ENCODE data around the gene MNAT1.
A peak's percentile ranks its signal among the peaks of the same experiment; 100 is the strongest.

Gene MNAT1

DNA sequence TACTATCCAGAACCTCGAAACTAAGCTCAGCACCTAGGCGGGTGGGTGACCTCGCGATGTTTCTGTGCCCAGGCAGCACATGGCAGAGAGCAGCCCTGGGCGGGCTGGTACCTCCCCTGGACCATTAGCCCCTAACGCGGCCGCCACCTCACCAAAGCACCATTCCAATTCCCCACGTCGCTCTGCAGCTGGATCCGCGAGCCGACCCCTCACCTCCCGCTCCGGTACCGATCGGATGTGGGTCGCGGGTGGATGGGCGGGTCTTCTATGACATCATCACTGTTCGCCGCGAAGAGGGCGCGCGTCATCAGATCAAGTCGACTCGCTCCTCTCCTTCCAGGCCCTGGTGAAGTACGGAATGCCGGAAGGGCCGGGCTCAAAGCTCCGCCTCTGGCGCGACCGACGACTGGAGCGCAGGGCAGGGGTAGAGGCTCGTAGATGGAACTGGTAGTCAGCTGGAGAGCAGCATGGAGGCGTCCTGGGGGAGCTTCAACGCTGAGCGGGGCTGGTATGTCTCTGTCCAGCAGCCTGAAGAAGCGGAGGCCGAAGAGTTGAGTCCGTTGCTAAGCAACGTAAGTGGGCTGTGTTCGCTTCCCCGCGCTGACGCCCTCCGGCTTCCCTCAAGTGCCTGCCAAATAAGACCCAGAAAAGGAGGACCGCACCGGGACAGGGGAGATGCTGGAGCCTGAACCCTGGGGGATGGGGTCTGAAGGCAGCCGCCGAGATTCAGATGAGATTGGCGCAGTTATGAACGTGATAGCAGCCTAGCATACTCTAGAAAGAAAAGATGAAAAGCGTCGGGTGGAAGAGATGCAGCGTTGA is 246.5 kb downstream of the MNAT1 start, which contains the start of the genes SLC38A6 and TRMT5:
SLC38A6 (plus strand) TSS at position 435 of the 822 bp plus-strand sequence; CDS start at position 468, 33 bp downstream.
TRMT5 (minus strand) TSS at position 269 of the 822 bp plus-strand sequence; CDS start at position 163, 106 bp downstream.
- H3K9me3 ChIP-seq (ENCODE audit: control insufficient read depth in 5 of 5, low read length in 5 of 5) = no peaks in the 10 kb centered on the region
- peaks cover 5 to 42% (median 28%) of the 10 kb centered on the region in 5 donors for H3K4me1 ChIP-seq (ENCODE audit: control insufficient read depth in 5 of 5, insufficient read depth in 5 of 5, low read length in 5 of 5)
- H3K27ac ChIP-seq (ENCODE audit: low read depth, low read length) = peak within 1 kb of the TSS; percentile 89
- H3K36me3 ChIP-seq (ENCODE audit: control insufficient read depth in 5 of 5, insufficient read depth in 5 of 5, low read length in 5 of 5) = peaks cover 0 to 13% (median 11%) of the 10 kb centered on the region in 5 donors
- peak within 1 kb of the TSS; percentile 90 to 99 (median 97) for H3K4me3 ChIP-seq (ENCODE audit: low read depth in 1 of 5, low read length in 5 of 5)
- H3K27me3 ChIP-seq (ENCODE audit: control insufficient read depth in 5 of 5, insufficient read depth in 4 of 5, low read length in 5 of 5) = no peaks in the 10 kb centered on the region
- peak within 1 kb of the TSS; percentile 80 to 94 (median 89) for H3K9ac ChIP-seq (ENCODE audit: low read length in 5 of 5)

DNA sequence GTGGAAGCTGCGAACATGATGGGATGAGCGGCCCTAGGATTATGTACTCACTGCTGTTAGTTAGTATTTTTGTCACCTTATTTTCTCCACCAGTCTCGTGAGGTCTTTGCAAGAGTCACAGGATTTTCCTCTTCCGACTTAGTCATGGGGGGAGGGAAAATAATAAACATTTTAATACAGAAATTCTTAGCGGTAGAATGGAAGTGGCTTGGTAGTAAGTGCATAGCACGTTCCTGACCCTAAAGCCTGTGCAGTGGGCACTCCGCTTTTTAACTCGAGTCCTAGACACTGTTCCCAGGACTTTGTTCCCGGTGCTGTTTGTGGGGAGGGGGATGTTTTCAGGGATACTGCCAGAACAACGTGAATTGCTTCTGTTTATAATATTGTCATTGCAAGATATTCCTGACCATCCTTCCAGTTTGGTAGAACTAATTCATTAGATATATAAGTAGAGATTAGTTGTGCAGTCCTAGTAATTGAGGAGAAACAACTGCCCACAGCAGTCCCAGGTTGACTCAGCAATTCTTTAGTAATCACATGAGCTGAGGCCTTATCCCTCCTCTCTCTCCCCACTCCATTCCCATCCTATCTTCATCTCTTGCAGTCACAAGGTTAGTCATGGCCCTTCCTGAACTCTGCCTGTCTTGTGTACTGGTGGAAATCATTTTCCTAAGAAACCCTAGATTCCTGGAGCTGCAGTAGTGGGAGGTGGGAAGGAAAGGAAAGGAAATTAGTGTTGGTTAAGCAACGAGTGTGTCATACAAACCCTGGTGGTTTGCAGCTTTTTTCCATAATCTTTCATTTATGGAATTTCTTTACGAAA is 247.3 kb downstream of the MNAT1 start:
- H3K27me3 ChIP-seq (ENCODE audit: control insufficient read depth in 5 of 5, insufficient read depth in 4 of 5, low read length in 5 of 5) = no peaks in the 10 kb centered on the region
- peak overlapping the region; percentile 80 to 94 (median 89) for H3K9ac ChIP-seq (ENCODE audit: low read length in 5 of 5)
- peaks cover 5 to 46% (median 28%) of the 10 kb centered on the region in 5 donors for H3K4me1 ChIP-seq (ENCODE audit: control insufficient read depth in 5 of 5, insufficient read depth in 5 of 5, low read length in 5 of 5)
- peaks cover 0 to 13% (median 9%) of the 10 kb centered on the region in 5 donors for H3K36me3 ChIP-seq (ENCODE audit: control insufficient read depth in 5 of 5, insufficient read depth in 5 of 5, low read length in 5 of 5)
- no peaks in the 10 kb centered on the region for H3K9me3 ChIP-seq (ENCODE audit: control insufficient read depth in 5 of 5, low read length in 5 of 5)
- peak overlapping the region; percentile 90 to 99 (median 97) for H3K4me3 ChIP-seq (ENCODE audit: low read depth in 1 of 5, low read length in 5 of 5)
- H3K27ac ChIP-seq (ENCODE audit: low read depth, low read length) = peak overlapping the region; percentile 89

DNA sequence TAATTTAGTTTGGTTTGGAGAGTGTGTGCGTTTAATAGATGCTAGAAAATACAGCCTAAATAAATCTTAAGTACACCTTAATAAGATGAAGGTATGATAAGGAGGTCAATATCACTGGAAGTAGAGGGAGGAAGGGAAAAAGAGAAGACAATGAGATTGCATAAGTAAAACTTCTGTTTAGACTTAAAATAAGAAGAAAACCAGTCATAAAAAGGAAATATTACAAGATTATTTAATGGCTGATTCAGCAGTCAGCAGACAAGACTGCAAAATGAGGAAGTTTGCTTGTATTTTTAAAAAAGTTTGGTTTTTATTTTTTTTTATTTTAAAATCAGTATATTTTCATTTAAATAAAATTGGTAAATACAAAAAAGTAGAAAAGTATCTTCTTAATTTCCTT is 249.6 kb downstream of the MNAT1 start:
- H3K36me3 ChIP-seq (ENCODE audit: control insufficient read depth in 5 of 5, insufficient read depth in 5 of 5, low read length in 5 of 5) = peaks cover 14 to 28% (median 20%) of the 10 kb centered on the region in 5 donors
- H3K27ac ChIP-seq (ENCODE audit: low read depth, low read length) = no peak overlapping the region
- no peaks in the 10 kb centered on the region for H3K27me3 ChIP-seq (ENCODE audit: control insufficient read depth in 5 of 5, insufficient read depth in 4 of 5, low read length in 5 of 5)
- peaks cover 5 to 40% (median 28%) of the 10 kb centered on the region in 5 donors for H3K4me1 ChIP-seq (ENCODE audit: control insufficient read depth in 5 of 5, insufficient read depth in 5 of 5, low read length in 5 of 5)
- H3K4me3 ChIP-seq (ENCODE audit: low read depth in 1 of 5, low read length in 5 of 5) = no peak overlapping the region
- H3K9ac ChIP-seq (ENCODE audit: low read length in 5 of 5) = no peak overlapping the region
- no peaks in the 10 kb centered on the region for H3K9me3 ChIP-seq (ENCODE audit: control insufficient read depth in 5 of 5, low read length in 5 of 5)

DNA sequence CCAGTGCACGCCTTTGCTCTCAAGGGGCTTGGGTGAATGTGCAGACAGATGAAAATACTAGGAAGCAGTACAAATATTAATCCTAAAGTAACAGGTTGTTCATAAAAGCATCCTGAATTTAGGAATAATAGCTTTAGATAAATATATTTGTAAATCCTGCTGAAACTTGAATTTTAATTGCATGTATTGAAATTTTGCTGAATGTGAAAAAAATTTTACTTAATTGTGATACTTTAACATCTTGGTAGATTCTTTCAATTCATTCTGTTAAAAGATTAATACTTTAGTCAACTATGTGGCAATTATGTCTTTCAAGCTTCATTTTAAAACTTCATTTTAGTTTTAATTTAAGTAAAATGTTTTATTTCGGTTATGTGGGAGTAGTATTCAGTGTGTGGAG is 251.9 kb downstream of the MNAT1 start:
- Histone ChIP-seq H3K4me3 (ENCODE audit: low read depth in 1 of 5, low read length in 5 of 5) (no peak overlapping the region), H3K36me3 (ENCODE audit: control insufficient read depth in 5 of 5, insufficient read depth in 5 of 5, low read length in 5 of 5) (peaks cover 22 to 42% (median 28%) of the 10 kb centered on the region in 5 donors), H3K9me3 (ENCODE audit: control insufficient read depth in 5 of 5, low read length in 5 of 5) (no peaks in the 10 kb centered on the region), H3K9ac (ENCODE audit: low read length in 5 of 5) (no peak overlapping the region), H3K4me1 (ENCODE audit: control insufficient read depth in 5 of 5, insufficient read depth in 5 of 5, low read length in 5 of 5) (peaks cover 5 to 31% (median 13%) of the 10 kb centered on the region in 5 donors), H3K27ac (ENCODE audit: low read depth, low read length) (no peak overlapping the region), H3K27me3 (ENCODE audit: control insufficient read depth in 5 of 5, insufficient read depth in 4 of 5, low read length in 5 of 5) (no peaks in the 10 kb centered on the region)

- H3K4me1 ChIP-seq (ENCODE audit: control insufficient read depth in 5 of 5, insufficient read depth in 5 of 5, low read length in 5 of 5) = peaks cover 0 to 9% (median 0%) of the 10 kb centered on the region in 5 donors
- H3K4me3 ChIP-seq (ENCODE audit: low read depth in 1 of 5, low read length in 5 of 5) = no peak overlapping the region
- no peaks in the 10 kb centered on the region for H3K27me3 ChIP-seq (ENCODE audit: control insufficient read depth in 5 of 5, insufficient read depth in 4 of 5, low read length in 5 of 5)
- H3K36me3 ChIP-seq (ENCODE audit: control insufficient read depth in 5 of 5, insufficient read depth in 5 of 5, low read length in 5 of 5) = peaks cover 26 to 61% (median 37%) of the 10 kb centered on the region in 5 donors
- peak overlapping the region; percentile 18 for H3K27ac ChIP-seq (ENCODE audit: low read depth, low read length)
- no peaks in the 10 kb centered on the region for H3K9me3 ChIP-seq (ENCODE audit: control insufficient read depth in 5 of 5, low read length in 5 of 5)
- H3K9ac ChIP-seq (ENCODE audit: low read length in 5 of 5) = no peak overlapping the region
Measured at GRCh38 chr14:60989599-60989998, 255.0 kb downstream of the MNAT1 start.

GRCh38 chr14:60998617-60999016 is 264.1 kb downstream of the MNAT1 start:
- Histone ChIP-seq H3K27me3 (ENCODE audit: control insufficient read depth in 5 of 5, insufficient read depth in 4 of 5, low read length in 5 of 5) (no peaks in the 10 kb centered on the region), H3K27ac (ENCODE audit: low read depth, low read length) (no peak overlapping the region), H3K36me3 (ENCODE audit: control insufficient read depth in 5 of 5, insufficient read depth in 5 of 5, low read length in 5 of 5) (peaks cover under 1 to 12% (median 8%) of the 10 kb centered on the region in 5 donors), H3K9ac (ENCODE audit: low read length in 5 of 5) (no peak overlapping the region), H3K9me3 (ENCODE audit: control insufficient read depth in 5 of 5, low read length in 5 of 5) (peaks cover 0 to 7% (median 0%) of the 10 kb centered on the region in 5 donors), H3K4me1 (ENCODE audit: control insufficient read depth in 5 of 5, insufficient read depth in 5 of 5, low read length in 5 of 5) (peaks cover 0 to 5% (median 0%) of the 10 kb centered on the region in 5 donors), H3K4me3 (ENCODE audit: low read depth in 1 of 5, low read length in 5 of 5) (no peak overlapping the region)

DNA sequence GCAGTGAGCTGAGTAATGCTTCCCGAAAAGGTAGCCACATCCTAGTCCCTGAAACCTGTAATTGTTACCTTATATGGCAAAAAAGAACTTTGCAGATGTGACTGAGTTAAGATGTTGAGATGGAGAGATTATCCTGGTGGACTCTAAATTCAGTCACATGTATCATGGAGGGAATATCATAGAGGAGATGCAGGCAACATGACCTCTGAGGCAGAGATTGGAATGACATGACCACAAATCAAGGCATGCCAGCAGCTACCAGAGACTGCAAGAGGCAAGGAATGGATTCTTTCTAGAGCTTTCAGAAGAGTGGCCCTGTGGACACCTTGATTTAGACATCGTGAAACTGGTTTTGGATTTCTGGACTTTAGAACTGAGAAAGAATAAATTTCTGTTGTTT is 265.0 kb downstream of the MNAT1 start:
- H3K27me3 ChIP-seq (ENCODE audit: control insufficient read depth in 5 of 5, insufficient read depth in 4 of 5, low read length in 5 of 5) = no peaks in the 10 kb centered on the region
- peaks cover 0 to 7% (median 0%) of the 10 kb centered on the region in 5 donors for H3K9me3 ChIP-seq (ENCODE audit: control insufficient read depth in 5 of 5, low read length in 5 of 5)
- H3K4me3 ChIP-seq (ENCODE audit: low read depth in 1 of 5, low read length in 5 of 5) = no peak overlapping the region
- no peak overlapping the region for H3K9ac ChIP-seq (ENCODE audit: low read length in 5 of 5)
- H3K4me1 ChIP-seq (ENCODE audit: control insufficient read depth in 5 of 5, insufficient read depth in 5 of 5, low read length in 5 of 5) = peaks cover 0 to 5% (median 0%) of the 10 kb centered on the region in 5 donors
- H3K36me3 ChIP-seq (ENCODE audit: control insufficient read depth in 5 of 5, insufficient read depth in 5 of 5, low read length in 5 of 5) = peaks cover 3 to 9% (median 8%) of the 10 kb centered on the region in 5 donors
- H3K27ac ChIP-seq (ENCODE audit: low read depth, low read length) = no peak overlapping the region

DNA sequence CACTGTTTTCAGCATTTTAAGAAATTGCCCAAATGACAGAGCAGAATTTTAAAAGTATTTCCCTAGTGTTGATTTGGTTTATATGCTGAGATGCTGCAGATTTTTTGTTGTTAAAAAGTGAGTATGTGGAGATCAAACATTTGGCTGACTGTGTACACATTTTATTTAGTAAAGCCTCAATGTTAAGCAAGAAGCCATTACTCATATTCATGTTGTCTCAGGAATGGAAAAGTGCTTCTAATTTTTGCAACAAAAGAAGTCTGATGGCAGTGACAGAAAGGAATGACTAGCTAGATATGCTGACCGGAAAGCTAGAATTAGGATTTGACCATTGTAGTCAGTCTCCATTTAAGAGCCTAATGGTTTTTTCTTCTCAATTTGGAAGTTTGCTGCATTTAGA is 269.0 kb downstream of the MNAT1 start:
- Histone ChIP-seq H3K9me3 (ENCODE audit: control insufficient read depth in 5 of 5, low read length in 5 of 5) (peaks cover 0 to 3% (median 0%) of the 10 kb centered on the region in 5 donors), H3K27me3 (ENCODE audit: control insufficient read depth in 5 of 5, insufficient read depth in 4 of 5, low read length in 5 of 5) (no peaks in the 10 kb centered on the region), H3K27ac (ENCODE audit: low read depth, low read length) (no peak overlapping the region), H3K4me1 (ENCODE audit: control insufficient read depth in 5 of 5, insufficient read depth in 5 of 5, low read length in 5 of 5) (peaks cover 0 to 5% (median 0%) of the 10 kb centered on the region in 5 donors), H3K4me3 (ENCODE audit: low read depth in 1 of 5, low read length in 5 of 5) (no peak overlapping the region), H3K36me3 (ENCODE audit: control insufficient read depth in 5 of 5, insufficient read depth in 5 of 5, low read length in 5 of 5) (peaks cover 0 to 4% (median 2%) of the 10 kb centered on the region in 5 donors), H3K9ac (ENCODE audit: low read length in 5 of 5) (no peak overlapping the region)

GRCh38 chr14:61019537-61019936 is 285.0 kb downstream of the MNAT1 start:
- no peaks in the 10 kb centered on the region for H3K27me3 ChIP-seq (ENCODE audit: control insufficient read depth in 5 of 5, insufficient read depth in 4 of 5, low read length in 5 of 5)
- H3K9ac ChIP-seq (ENCODE audit: low read length in 5 of 5) = no peak overlapping the region
- H3K36me3 ChIP-seq (ENCODE audit: control insufficient read depth in 5 of 5, insufficient read depth in 5 of 5, low read length in 5 of 5) = peaks cover 0 to 7% (median 0%) of the 10 kb centered on the region in 5 donors
- H3K9me3 ChIP-seq (ENCODE audit: control insufficient read depth in 5 of 5, low read length in 5 of 5) = peaks cover 0 to 2% (median 0%) of the 10 kb centered on the region in 5 donors
- no peak overlapping the region for H3K27ac ChIP-seq (ENCODE audit: low read depth, low read length)
- H3K4me1 ChIP-seq (ENCODE audit: control insufficient read depth in 5 of 5, insufficient read depth in 5 of 5, low read length in 5 of 5) = no peaks in the 10 kb centered on the region
- H3K4me3 ChIP-seq (ENCODE audit: low read depth in 1 of 5, low read length in 5 of 5) = no peak overlapping the region

Data from subcutaneous abdominal adipose tissue (tissue), 5 donors.